ENCODE measurements around the gene DGKQ. TPM values are rescaled to one million over a fixed set of nuclear protein-coding genes. Genes with fewer than 3 reads are reported as not detected.

Gene DGKQ
- total RNA-seq, 4 donors from 2014 or later: 1.2 to 12.7 (median 10.1) TPM

DNA sequence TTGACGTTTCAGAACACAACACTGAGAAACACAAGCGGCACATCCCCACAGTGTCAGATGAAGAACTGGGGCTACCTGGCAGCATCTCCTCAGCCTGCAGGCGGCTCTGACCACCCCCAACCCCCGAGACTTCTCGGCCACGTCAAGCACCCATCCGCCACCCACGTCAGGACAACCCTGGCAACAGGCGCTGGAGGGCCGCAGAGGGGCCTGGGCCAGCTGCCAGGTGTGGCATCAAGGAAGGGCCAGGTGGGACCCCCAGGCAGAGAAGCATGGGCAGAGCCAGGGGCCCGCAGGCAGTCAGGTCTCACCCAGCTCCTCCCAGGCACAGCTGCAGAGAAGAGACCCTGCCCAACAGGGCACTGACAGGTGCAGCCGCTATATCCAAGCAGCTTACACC, 63.5 kb downstream of the DGKQ start:
- no peak overlapping the region for H3K4me3 ChIP-seq
- intact Hi-C loops (cut with DNase I; ENCODE audit: low total_unique reads): no loop called here
- no peak overlapping the region for H3K27ac ChIP-seq
- no peak for TF ChIP-seq CTCF (IDR thresholded peaks at IDR 0.05)
- no peak for TF ChIP-seq POLR2A (IDR thresholded peaks at IDR 0.05)
- no peaks in the 10 kb centered on the region for H3K36me3 ChIP-seq
- peaks cover 0 to 3% of the 10 kb centered on the region in 2 donors for H3K4me1 ChIP-seq
- H3K9me3 ChIP-seq: no peaks in the 10 kb centered on the region
- no peaks in the 10 kb centered on the region for H3K27me3 ChIP-seq
- DNase-seq: no peak

DNA sequence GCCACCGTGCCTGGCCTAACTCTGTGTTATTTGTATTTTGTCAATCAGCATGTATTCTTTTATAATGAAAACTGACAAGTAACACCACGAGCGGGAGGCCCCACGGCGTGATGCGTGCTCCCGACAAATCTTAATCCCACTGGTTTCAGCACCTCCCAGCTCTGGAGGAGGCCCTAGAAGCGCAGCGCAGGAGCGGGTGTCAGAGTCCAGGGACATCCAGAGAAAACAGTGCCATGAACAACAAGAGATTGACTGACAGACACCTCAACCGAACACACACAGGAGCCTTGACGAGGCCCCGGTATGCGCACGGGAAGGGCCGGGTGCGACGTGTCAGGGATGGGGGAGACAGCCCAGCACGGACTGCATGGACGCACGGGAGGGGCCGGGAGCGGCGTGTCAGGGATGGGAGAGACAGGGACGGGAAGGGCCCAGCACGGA, 64.2 kb downstream of the DGKQ start:
- Histone ChIP-seq H3K4me3 (no peak overlapping the region), H3K27me3 (no peaks in the 10 kb centered on the region), H3K9me3 (no peaks in the 10 kb centered on the region), H3K36me3 (no peaks in the 10 kb centered on the region), H3K27ac (no peak overlapping the region), H3K4me1 (peaks cover 0 to 3% of the 10 kb centered on the region in 2 donors)
- no peak for TF ChIP-seq POLR2A (IDR thresholded peaks at IDR 0.05)
- no peak for TF ChIP-seq CTCF (IDR thresholded peaks at IDR 0.05)
- DNase-seq: no peak
- intact Hi-C loops (cut with DNase I; ENCODE audit: low total_unique reads): no loop called here

Other genes with a start within 250 kb of the DGKQ start
- 10 to 100 TPM in 1 of 4 donors, 1 to 10 TPM in 1, under 1 TPM in 2; 0.14 to 15.1 (median 2.0) TPM for gene CPLX1, start 147.4 kb downstream of the DGKQ start, total RNA-seq
- gene GAK, start 41.3 kb downstream of the DGKQ start, total RNA-seq: 1,000 to 10,000 TPM in 1 of 4 donors, 100 to 1,000 TPM in 1, 10 to 100 TPM in 2; 50.6 to 1,098 (median 104) TPM
- gene TMEM175, start 41.1 kb downstream of the DGKQ start, total RNA-seq: 10 to 100 TPM in 3 of 4 donors, 1 to 10 TPM in 1; 9.9 to 39.7 (median 26.3) TPM
- gene IDUA, start 13.5 kb upstream of the DGKQ start, total RNA-seq: 10 to 100 TPM in 2 of 4 donors, 1 to 10 TPM in 2; 2.8 to 45.8 (median 9.9) TPM
- under 1 TPM in 2 of 4 donors, not detected in 2; 0.07 to 0.12 TPM for gene SLC26A1, start 19.8 kb upstream of the DGKQ start, total RNA-seq
- gene FGFRL1, start 38.1 kb upstream of the DGKQ start, total RNA-seq: 10 to 100 TPM in 2 of 4 donors, 1 to 10 TPM in 2; 2.8 to 24.8 (median 13.9) TPM
- gene RNF212, start 140.0 kb upstream of the DGKQ start, total RNA-seq: 10 to 100 TPM in 1 of 4 donors, 1 to 10 TPM in 2, under 1 TPM in 1; 0.77 to 13.5 (median 5.2) TPM
- gene SPON2, start 199.0 kb upstream of the DGKQ start, total RNA-seq: 100 to 1,000 TPM in 2 of 4 donors, 10 to 100 TPM in 2; 60.6 to 262 (median 115) TPM